CD4-positive, alpha-beta T cell treated with Interleukin-12 subunit alpha and Interleukin-12 subunit beta, for 1 hour (primary cell): ENCODE measurements around the gene IFI44L.

ENCODE experiments used
- DNase-seq: peaks from one replicate; pipeline ENCODE4 v3.0.0-alpha.2; 2020

Gene IFI44L

DNA sequence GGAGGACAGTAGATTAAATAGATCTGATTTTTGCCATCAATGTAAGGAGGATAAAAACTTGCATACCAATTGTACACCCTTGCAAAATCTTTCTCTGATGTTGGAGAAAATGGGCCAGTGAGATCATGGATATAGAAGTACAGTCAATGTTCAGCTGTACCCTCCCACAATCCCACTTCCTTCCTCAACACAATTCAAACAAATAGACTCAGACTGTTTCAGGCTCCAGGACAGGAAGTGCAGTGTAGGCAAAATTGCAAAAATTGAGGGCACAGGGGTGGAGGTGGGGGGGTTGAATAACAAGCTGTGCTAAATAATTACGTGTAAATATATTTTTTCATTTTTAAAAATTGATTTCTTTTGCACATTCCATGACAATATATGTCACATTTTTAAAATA lies 25.5 kb downstream of the IFI44L start:
- peak; percentile 48 for DNase-seq

DNA sequence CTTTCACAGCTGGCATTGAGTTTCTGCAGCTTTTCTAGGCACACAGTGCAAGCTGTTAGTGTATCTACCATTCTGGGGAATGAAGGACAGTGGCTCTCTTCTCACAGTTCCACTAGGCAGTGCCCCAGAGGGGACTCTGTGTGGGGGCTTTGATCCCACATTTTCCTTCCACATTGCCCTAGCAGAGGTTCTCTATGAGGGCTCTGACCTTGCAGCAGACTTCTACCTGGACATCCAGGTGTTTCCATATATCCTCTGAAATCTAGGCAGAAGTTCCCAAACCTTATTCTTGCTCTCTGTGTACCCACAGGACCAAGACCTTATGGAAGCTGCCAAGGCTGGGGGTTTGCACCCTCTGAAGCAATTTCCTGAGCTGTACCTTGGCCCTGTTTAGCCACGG lies 27.0 kb downstream of the IFI44L start:
- DNase-seq: no peak

DNA sequence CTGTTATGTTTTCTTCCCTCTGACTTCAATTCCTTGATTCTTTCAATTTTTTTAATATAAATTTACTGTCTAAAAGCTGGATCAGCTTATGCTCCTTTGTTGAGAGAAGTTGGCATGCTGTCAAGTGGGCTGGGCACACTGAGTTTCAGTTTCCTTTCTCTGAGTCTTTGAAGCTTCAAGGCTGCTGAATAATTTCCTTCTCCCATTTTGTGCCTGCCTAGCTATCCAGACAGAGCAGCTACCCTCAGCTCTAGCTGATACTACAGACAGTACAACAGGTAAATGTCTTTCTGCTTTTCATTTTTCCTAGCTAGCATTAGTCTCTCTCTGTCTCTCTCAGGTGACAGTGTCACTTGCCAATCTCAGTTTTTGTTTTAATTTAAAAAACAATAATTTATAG lies 29.4 kb downstream of the IFI44L start, which contains the start of gene IFI44:
IFI44 (plus strand) TSS at position 204 of the 400 bp plus-strand sequence. CDS start 365 bp downstream, outside the sequence.
- peak; percentile 79 for DNase-seq

DNA sequence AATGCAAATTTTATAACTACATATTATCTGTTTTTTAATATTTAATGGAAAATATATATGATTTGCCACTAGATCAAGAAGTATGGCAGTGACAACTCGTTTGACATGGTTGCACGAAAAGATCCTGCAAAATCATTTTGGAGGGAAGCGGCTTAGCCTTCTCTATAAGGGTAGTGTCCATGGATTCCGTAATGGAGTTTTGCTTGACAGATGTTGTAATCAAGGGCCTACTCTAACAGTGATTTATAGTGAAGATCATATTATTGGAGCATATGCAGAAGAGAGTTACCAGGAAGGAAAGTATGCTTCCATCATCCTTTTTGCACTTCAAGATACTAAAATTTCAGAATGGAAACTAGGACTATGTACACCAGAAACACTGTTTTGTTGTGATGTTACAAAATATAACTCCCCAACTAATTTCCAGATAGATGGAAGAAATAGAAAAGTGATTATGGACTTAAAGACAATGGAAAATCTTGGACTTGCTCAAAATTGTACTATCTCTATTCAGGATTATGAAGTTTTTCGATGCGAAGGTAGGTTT lies 29.9 kb downstream of the IFI44L start:
- peak; percentile 11 for DNase-seq

GRCh38 chr1:78651241-78651640 lies 31.0 kb downstream of the IFI44L start:
- peak; percentile 43 for DNase-seq

- no peak for DNase-seq
Observed at GRCh38 chr1:78652019-78652560, 31.8 kb downstream of the IFI44L start.

- no peak for DNase-seq
Observed at GRCh38 chr1:78658901-78659300, 38.7 kb downstream of the IFI44L start.

- no peak for DNase-seq
Observed at GRCh38 chr1:78663923-78664322, 43.7 kb downstream of the IFI44L start.

DNA sequence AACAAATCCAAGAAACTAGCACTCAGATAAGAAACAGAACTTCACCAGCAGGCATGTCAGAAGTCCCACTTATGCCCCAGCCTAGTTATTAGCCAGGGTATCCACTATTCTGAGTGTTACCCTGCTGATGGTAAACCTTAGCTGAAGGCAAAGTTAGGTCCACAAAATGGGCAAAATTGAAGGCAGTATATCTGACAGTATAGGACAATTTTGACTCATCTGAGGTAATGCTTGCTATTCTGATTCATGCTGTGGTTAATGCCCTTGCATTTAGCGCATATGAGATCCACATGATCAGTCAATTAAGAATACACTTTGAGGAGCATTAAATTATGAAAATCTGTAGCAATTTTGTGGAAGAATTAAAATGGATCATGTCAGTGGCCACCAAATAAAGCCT lies 44.5 kb downstream of the IFI44L start:
- DNase-seq: no peak

DNA sequence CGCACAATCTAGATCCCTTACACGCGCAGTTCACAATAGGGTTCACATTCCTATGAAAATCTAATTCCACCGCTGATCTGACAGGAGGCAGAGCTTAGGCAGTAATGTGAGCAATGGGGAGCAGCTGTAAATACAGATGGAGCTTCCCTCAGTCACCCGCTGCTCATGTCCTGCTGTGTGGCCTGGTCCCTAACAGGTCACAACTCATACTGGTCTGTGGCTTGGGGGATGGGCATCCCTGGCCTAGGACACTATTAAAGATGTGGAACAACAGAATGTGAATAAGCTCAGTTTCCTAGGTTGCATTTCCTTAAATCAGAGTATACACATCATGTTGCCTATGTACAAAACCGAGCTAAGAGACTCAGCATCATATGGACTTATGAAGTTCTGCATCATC lies 45.6 kb downstream of the IFI44L start:
- no peak for DNase-seq

GRCh38 chr1:78667939-78668338 lies 47.7 kb downstream of the IFI44L start:
- DNase-seq: no peak

- DNase-seq: no peak
Observed at GRCh38 chr1:78668427-78668826, 48.2 kb downstream of the IFI44L start.

- no peak for DNase-seq
Observed at GRCh38 chr1:78672428-78672827, 52.2 kb downstream of the IFI44L start.

DNA sequence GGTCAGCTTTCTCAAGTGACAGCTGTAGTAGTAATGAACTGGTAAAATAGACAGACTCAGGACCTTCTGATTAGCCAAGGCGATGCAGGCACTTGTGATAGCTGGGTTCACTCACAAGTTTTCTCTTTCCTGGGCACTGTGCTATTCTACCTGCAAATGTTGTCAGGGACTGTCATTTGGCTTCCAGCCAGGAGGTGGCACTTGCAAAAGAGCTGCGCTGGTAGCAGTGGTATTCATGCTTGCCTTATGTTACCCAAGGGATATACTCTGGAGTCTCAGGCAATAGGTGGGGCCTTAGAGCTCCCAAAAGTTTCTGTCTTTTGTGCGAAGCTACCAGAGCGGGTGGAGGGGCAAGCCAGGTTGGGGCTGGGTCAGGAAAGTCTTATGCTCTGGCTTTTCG lies 52.9 kb downstream of the IFI44L start:
- DNase-seq: no peak

GRCh38 chr1:78676347-78676982 lies 56.2 kb downstream of the IFI44L start:
- DNase-seq: peak; percentile 69

- DNase-seq: no peak
Observed at GRCh38 chr1:78676993-78677392, 56.7 kb downstream of the IFI44L start.

- DNase-seq: no peak
Observed at GRCh38 chr1:78677788-78678187, 57.5 kb downstream of the IFI44L start.

- DNase-seq: no peak
Observed at GRCh38 chr1:78678324-78678723, 58.1 kb downstream of the IFI44L start.

DNA sequence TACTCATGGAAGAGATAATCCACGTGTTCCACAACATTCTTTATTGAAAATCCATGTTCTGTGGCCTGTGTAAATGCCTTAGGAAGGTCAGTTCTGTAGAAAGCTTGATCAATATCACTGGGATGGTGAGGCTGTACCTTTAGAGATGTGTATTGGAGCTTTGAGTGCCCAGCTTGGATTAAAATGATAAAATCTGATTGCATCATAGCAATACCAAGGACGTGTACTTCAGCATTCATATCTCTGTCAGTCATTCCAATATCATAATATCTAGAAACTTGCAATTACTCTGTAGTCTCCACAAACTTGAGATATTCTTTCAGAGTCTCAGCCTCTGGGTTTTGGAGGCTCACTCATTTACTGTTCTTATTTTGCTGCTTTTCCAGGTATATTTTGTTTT lies 61.0 kb downstream of the IFI44L start:
- DNase-seq: no peak

DNA sequence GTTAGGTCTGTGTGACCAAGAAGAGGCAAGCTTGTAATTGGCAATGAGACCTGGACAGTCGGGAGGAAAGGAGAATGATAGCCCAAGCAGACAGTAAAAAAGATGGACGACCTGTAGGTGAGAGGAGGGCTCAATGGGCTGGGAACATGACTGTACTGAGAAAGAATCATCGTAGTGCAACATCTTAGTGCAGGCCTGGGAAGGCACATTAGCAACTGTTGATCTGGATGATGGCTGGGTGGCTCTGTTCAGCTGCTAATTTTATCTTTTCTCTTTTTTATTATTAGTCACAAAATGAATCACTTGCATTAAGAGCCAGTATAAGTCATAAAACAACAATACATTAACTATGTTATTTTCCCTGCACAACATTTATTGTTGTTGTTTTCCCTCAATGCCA lies 62.2 kb downstream of the IFI44L start:
- no peak for DNase-seq

- no peak for DNase-seq
Observed at GRCh38 chr1:78683079-78683478, 62.8 kb downstream of the IFI44L start.

- no peak for DNase-seq
Observed at GRCh38 chr1:78687315-78687714, 67.1 kb downstream of the IFI44L start.

GRCh38 chr1:78687914-78688313 lies 67.7 kb downstream of the IFI44L start:
- DNase-seq: no peak

DNA sequence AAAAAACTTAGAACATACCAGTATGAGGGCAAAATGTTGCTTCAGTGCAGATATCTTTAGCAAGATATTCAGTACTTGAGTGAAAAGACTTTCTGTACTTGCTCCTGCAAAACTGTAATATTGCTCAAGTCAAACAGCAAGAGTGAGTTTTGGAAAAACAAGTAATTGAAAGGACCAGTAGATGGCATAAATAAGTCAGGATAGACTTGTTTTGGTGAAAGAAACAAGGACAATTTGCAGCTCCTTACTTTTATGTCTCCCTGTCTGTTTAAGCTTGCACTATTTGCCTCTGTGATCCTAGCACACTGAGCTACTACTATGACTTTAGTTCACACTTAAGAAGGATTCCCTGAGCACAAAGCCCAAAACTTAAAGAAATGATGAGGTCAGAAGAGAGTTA lies 68.4 kb downstream of the IFI44L start:
- no peak for DNase-seq

DNA sequence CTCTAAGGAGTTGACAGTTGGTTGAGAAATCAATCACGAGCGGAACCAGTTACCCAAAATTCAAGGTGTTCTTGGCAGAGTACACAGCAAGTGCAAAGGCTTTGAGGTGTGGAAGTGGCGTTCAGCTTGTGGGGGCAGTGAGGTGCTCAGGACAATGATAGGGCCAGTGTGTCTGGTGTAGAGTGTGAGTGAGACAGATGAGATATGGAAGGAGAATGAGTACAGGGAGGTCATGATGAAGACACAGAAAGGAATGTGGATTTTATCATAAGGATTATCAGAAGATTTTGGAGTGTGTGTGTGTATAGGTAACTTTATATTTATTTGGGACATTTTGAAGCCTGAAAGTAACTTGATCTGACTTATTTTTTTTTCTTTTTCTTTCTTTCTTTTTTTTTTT lies 70.3 kb downstream of the IFI44L start:
- no peak for DNase-seq
